Upper lobe of left lung (tissue), 6 donors: ENCODE measurements around the gene ZNF433. TPM values are rescaled to one million over a fixed set of nuclear protein-coding genes. Genes with fewer than 3 reads are reported as not detected.
A peak's percentile ranks its signal among the peaks of the same experiment; 100 is the strongest.

Experiments
- ATAC-seq, 2 donors: fragments of 200-7000 bp; cut with Tn5 transposase; one replicate each; pipeline ENCODE4 v1.9.1; 2022; ENCODE audit warnings: mild to moderate bottlenecking in 2 of 2, moderate library complexity in 2 of 2; ENCODE audit not compliant: low FRiP score in 2 of 2
- DNase-seq, 2 donors: peaks; one replicate each; pipeline ENCODE4 v3.0.0-alpha.2; 2019 to 2020
- H3K27ac ChIP-seq, 4 donors: fragments of 200-600 bp; sonication (generic); one replicate each; pipeline ENCODE4 v1.5.1; 2016 to 2019
- H3K27me3 ChIP-seq, 4 donors: fragments of 200-600 bp; sonication (generic); one replicate each; pipeline ENCODE4 v1.5.1; 2017 to 2019
- H3K36me3 ChIP-seq, 4 donors: fragments of 200-600 bp; sonication (generic); one replicate each; pipeline ENCODE4 v1.5.1; 2016 to 2019
- H3K4me1 ChIP-seq, 4 donors: fragments of 200-600 bp; sonication (generic); one replicate each; pipeline ENCODE4 v1.5.1; 2018 to 2019
- H3K4me3 ChIP-seq, 4 donors: fragments of 200-600 bp; sonication (generic); one replicate each; pipeline ENCODE4 v1.5.1; 2017 to 2019; ENCODE audit warnings: mild to moderate bottlenecking in 2 of 4, moderate library complexity in 1 of 4
- H3K9me3 ChIP-seq, 4 donors: fragments of 200-600 bp; sonication (generic); one replicate each; pipeline ENCODE4 v1.5.1; 2018 to 2019
- CTCF ChIP-seq, 6 experiments: fragments of 450-650 bp in 4 of 6; fragments of 200-600 bp in 2 of 6; sonication (generic) in 2 of 6; IDR thresholded peaks; one replicate each; pipeline ENCODE4 v1.5.1; 2016 to 2019; ENCODE audit warnings: antibody characterized with exemption in 6 of 6
- EP300 ChIP-seq, 4 donors: sonication (generic); formaldehyde crosslinking; IDR thresholded peaks; one replicate each; pipeline ENCODE4 v1.5.1; 2017; ENCODE audit warnings: antibody characterized with exemption in 4 of 4, control low read depth in 2 of 4
- POLR2A ChIP-seq, 4 donors: fragments of 450-650 bp; IDR thresholded peaks; one replicate each; pipeline ENCODE4 v1.5.1; 2016 to 2017; ENCODE audit warnings: antibody characterized with exemption in 4 of 4, mild to moderate bottlenecking in 2 of 4
- POLR2AphosphoS5 ChIP-seq, 2 donors: sonication (generic); formaldehyde crosslinking; IDR thresholded peaks; one replicate each; pipeline ENCODE4 v1.5.1; 2017; ENCODE audit warnings: antibody characterized with exemption in 2 of 2
- WGBS, 2 donors: methylation state at CpG; one replicate each; pipeline ENCODE4 v1.1.5; 2017 to 2018; 5-methylcytosine and 5-hydroxymethylcytosine counted together
- total RNA-seq, 6 donors: library from RNA; depleted of rRNA in 4 of 6; stranded (reverse); fragments of >200 nt in 4 of 6; gene quantifications; one replicate each; pipeline versions ENCODE4 v1.1.0 to v1.2.1, GENCODE V29; 2016 to 2021
- donor health status: DM: no; HTN: no; CAD: no; lungs with moderate emphysema.
- donor health status: DM: no; HTN: yes; CAD: no; lungs with severe emphysema.

ZNF433 gene
- total RNA-seq, 6 donors from 2014 or later: 3.7 to 12.5 (median 6.3) TPM

- 92 to 93% methylated on average over 4 of the region's 4 CpGs for WGBS, 2 donors
Measured at GRCh38 chr19:11979527-11979926, 56.0 kb downstream of the ZNF433 start.

DNA sequence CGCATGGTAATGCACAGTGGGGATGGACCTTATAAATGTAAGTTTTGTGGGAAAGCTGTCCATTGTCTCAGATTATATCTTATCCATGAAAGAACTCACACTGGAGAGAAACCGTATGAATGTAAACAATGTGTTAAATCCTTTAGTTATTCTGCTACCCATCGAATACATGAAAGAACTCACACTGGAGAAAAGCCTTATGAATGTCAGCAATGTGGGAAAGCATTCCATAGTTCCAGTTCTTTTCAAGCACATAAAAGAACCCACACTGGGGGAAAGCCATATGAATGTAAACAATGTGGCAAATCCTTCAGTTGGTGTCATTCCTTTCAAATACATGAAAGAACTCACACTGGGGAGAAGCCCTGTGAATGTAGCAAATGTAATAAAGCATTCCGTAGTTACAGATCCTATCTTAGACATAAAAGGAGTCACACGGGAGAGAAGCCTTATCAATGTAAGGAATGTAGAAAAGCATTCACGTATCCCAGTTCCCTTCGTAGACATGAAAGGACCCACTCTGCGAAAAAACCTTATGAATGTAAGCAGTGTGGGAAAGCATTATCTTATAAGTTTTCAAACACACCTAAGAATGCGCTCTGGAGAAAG lies 56.9 kb downstream of the ZNF433 start:
- no peaks in the 10 kb centered on the region for H3K4me1 ChIP-seq
- H3K36me3 ChIP-seq: peaks cover 5 to 27% (median 22%) of the 10 kb centered on the region in 4 donors
- no peak overlapping the region for H3K27ac ChIP-seq
- no peak for TF ChIP-seq POLR2AphosphoS5 (IDR thresholded peaks at IDR 0.05)
- no peak for TF ChIP-seq POLR2A (IDR thresholded peaks at IDR 0.05)
- TF ChIP-seq EP300 (IDR thresholded peaks at IDR 0.05): no peak
- TF ChIP-seq CTCF (IDR thresholded peaks at IDR 0.05): no peak
- no peak for DNase-seq
- no peak for ATAC-seq
- 94 to 97% methylated on average over 9 of the region's 9 CpGs for WGBS, 2 donors
- peaks cover 35 to 69% (median 62%) of the 10 kb centered on the region in 4 donors for H3K9me3 ChIP-seq
- H3K4me3 ChIP-seq: no peak overlapping the region
- H3K27me3 ChIP-seq: no peaks in the 10 kb centered on the region

More at GRCh38 chr19:11979527-11979926, 56.0 kb downstream of the ZNF433 start:
- H3K9me3 ChIP-seq: peaks cover 35 to 65% (median 62%) of the 10 kb centered on the region in 4 donors
- H3K4me1 ChIP-seq: no peaks in the 10 kb centered on the region
- no peaks in the 10 kb centered on the region for H3K27me3 ChIP-seq
- ATAC-seq (no peak), DNase-seq (no peak)
- no peak overlapping the region for H3K27ac ChIP-seq
- no peak overlapping the region for H3K4me3 ChIP-seq
- peaks cover 5 to 27% (median 22%) of the 10 kb centered on the region in 4 donors for H3K36me3 ChIP-seq
- TF ChIP-seq CTCF (IDR thresholded peaks at IDR 0.05) (no peak), EP300 (IDR thresholded peaks at IDR 0.05) (no peak), POLR2AphosphoS5 (IDR thresholded peaks at IDR 0.05) (no peak), POLR2A (IDR thresholded peaks at IDR 0.05) (no peak)

- H3K9me3 ChIP-seq: peaks cover 4 to 29% (median 25%) of the 10 kb centered on the region in 4 donors
- H3K27ac ChIP-seq: no peak overlapping the region
- DNase-seq (no peak), ATAC-seq (no peak)
- no peaks in the 10 kb centered on the region for H3K27me3 ChIP-seq
- no peaks in the 10 kb centered on the region for H3K4me1 ChIP-seq
- peaks cover 5 to 14% (median 9%) of the 10 kb centered on the region in 4 donors for H3K36me3 ChIP-seq
- H3K4me3 ChIP-seq: no peak overlapping the region
- WGBS, 2 donors: 86% methylated on average over 5 of the region's 5 CpGs
- TF ChIP-seq EP300 (IDR thresholded peaks at IDR 0.05): no peak
- no peak for TF ChIP-seq POLR2AphosphoS5 (IDR thresholded peaks at IDR 0.05)
- no peak for TF ChIP-seq CTCF (IDR thresholded peaks at IDR 0.05)
- TF ChIP-seq POLR2A (IDR thresholded peaks at IDR 0.05): no peak
Measured at GRCh38 chr19:11973019-11973810, 62.3 kb downstream of the ZNF433 start.

- TF ChIP-seq POLR2A (IDR thresholded peaks at IDR 0.05) (no peak), POLR2AphosphoS5 (IDR thresholded peaks at IDR 0.05) (no peak), CTCF (IDR thresholded peaks at IDR 0.05) (no peak), EP300 (IDR thresholded peaks at IDR 0.05) (no peak)
- DNase-seq (peak in 1 of 2 donors; percentile 32), ATAC-seq (no peak)
- 77 to 84% methylated on average over 2 of the region's 2 CpGs for WGBS, 2 donors
- Histone ChIP-seq H3K27ac (no peak overlapping the region), H3K9me3 (peaks cover 0 to 13% (median 8%) of the 10 kb centered on the region in 4 donors), H3K4me3 (no peak overlapping the region), H3K27me3 (no peaks in the 10 kb centered on the region), H3K36me3 (no peaks in the 10 kb centered on the region), H3K4me1 (peaks cover 0 to 5% (median 1%) of the 10 kb centered on the region in 4 donors)
Measured at GRCh38 chr19:11971041-11971440, 64.4 kb downstream of the ZNF433 start.
